ENCODE data around the gene SIRT7.

The SIRT7 gene

DNA sequence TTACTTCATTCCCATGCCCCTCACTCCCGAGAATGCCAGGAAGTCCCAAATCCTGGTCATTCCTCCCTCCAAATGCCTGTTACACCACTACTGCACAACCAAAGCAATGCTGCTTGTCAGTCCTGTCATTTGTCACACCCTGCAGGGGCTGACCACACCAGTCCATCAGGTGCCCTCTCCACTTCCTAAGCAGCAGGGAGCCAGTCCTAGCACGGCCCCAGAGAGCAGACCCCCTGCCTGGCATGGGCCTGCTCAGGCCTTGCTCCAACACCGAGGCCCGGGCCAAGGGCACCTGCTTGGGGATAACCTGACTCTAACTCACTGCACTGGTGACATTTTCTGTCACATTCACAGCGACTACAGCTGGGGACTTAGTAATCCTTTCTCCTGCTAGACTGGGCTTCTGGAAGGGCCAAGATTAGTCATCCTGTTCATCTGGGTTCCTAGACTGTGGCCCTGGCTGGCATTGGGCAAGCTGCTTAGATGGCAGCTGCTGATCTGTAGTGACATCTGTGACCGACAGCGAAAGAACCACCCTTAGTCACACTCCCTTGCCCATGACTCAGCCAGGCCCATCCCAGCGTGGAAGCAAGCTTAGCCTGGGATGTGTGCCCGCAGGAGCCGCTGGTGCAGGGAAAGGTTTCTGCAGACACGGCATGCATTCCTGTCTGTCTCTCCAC is 32.0 kb downstream of the SIRT7 start:
- TF ChIP-seq, protein P1, sequence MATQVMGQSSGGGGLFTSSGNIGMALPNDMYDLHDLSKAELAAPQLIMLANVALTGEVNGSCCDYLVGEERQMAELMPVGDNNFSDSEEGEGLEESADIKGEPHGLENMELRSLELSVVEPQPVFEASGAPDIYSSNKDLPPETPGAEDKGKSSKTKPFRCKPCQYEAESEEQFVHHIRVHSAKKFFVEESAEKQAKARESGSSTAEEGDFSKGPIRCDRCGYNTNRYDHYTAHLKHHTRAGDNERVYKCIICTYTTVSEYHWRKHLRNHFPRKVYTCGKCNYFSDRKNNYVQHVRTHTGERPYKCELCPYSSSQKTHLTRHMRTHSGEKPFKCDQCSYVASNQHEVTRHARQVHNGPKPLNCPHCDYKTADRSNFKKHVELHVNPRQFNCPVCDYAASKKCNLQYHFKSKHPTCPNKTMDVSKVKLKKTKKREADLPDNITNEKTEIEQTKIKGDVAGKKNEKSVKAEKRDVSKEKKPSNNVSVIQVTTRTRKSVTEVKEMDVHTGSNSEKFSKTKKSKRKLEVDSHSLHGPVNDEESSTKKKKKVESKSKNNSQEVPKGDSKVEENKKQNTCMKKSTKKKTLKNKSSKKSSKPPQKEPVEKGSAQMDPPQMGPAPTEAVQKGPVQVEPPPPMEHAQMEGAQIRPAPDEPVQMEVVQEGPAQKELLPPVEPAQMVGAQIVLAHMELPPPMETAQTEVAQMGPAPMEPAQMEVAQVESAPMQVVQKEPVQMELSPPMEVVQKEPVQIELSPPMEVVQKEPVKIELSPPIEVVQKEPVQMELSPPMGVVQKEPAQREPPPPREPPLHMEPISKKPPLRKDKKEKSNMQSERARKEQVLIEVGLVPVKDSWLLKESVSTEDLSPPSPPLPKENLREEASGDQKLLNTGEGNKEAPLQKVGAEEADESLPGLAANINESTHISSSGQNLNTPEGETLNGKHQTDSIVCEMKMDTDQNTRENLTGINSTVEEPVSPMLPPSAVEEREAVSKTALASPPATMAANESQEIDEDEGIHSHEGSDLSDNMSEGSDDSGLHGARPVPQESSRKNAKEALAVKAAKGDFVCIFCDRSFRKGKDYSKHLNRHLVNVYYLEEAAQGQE (IDR thresholded peaks at IDR 0.05; ENCODE audit: insufficient replicate concordance, low read depth), result no peak
- TF ChIP-seq POLR2AphosphoS5 (IDR thresholded peaks at IDR 0.05; ENCODE audit: low read depth), result peak; percentile 38; the same call in 1 of the 2 replicates
- no peak for DNase-seq (ENCODE audit: low read depth in 1 of 2, low spot score in 1 of 2)
- Histone ChIP-seq H3K4me3 (replicated peaks; ENCODE audit: insufficient read depth, low read length) (no peak overlapping the region), H3K27ac (replicated peaks) (no peak overlapping the region), H3K27me3 (ENCODE audit: insufficient read depth, poor library complexity, severe bottlenecking) (no peaks in the 10 kb centered on the region)

- DNase-seq (ENCODE audit: low read depth in 1 of 2, low spot score in 1 of 2), result no peak
- no peak overlapping the region for H3K4me3 ChIP-seq (replicated peaks; ENCODE audit: insufficient read depth, low read length)
- H3K27ac ChIP-seq (replicated peaks), result no peak overlapping the region
- TF ChIP-seq GABPA (IDR thresholded peaks at IDR 0.05; ENCODE audit: low read depth) (no peak), POLR2AphosphoS5 (IDR thresholded peaks at IDR 0.05; ENCODE audit: low read depth) (0 out of 2 replicates have a peak, but pooled peaks have one; percentile 5), SPI1 (IDR thresholded peaks at IDR 0.05; ENCODE audit: borderline replicate concordance, low read depth) (no peak)
- TF ChIP-seq, protein P1 (IDR thresholded peaks at IDR 0.05; ENCODE audit: insufficient replicate concordance, low read depth), result no peak
- TF ChIP-seq, protein P2, sequence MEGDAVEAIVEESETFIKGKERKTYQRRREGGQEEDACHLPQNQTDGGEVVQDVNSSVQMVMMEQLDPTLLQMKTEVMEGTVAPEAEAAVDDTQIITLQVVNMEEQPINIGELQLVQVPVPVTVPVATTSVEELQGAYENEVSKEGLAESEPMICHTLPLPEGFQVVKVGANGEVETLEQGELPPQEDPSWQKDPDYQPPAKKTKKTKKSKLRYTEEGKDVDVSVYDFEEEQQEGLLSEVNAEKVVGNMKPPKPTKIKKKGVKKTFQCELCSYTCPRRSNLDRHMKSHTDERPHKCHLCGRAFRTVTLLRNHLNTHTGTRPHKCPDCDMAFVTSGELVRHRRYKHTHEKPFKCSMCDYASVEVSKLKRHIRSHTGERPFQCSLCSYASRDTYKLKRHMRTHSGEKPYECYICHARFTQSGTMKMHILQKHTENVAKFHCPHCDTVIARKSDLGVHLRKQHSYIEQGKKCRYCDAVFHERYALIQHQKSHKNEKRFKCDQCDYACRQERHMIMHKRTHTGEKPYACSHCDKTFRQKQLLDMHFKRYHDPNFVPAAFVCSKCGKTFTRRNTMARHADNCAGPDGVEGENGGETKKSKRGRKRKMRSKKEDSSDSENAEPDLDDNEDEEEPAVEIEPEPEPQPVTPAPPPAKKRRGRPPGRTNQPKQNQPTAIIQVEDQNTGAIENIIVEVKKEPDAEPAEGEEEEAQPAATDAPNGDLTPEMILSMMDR (IDR thresholded peaks at IDR 0.05; ENCODE audit: insufficient read depth, low read length), result no peak
- no peaks in the 10 kb centered on the region for H3K27me3 ChIP-seq (ENCODE audit: insufficient read depth, poor library complexity, severe bottlenecking)
Measured at GRCh38 chr17:81885454-81885853, 32.5 kb downstream of the SIRT7 start.

- DNase-seq (ENCODE audit: low read depth in 1 of 2, low spot score in 1 of 2), result no peak
- Histone ChIP-seq H3K27me3 (ENCODE audit: insufficient read depth, poor library complexity, severe bottlenecking) (no peaks in the 10 kb centered on the region), H3K4me3 (replicated peaks; ENCODE audit: insufficient read depth, low read length) (no peak overlapping the region), H3K27ac (replicated peaks) (no peak overlapping the region)
- TF ChIP-seq GABPA (IDR thresholded peaks at IDR 0.05; ENCODE audit: low read depth) (no peak), POLR2AphosphoS5 (IDR thresholded peaks at IDR 0.05; ENCODE audit: low read depth) (no peak; the same call in 1 of the 2 replicates), SPI1 (IDR thresholded peaks at IDR 0.05; ENCODE audit: borderline replicate concordance, low read depth) (no peak)
- TF ChIP-seq, protein P2 (IDR thresholded peaks at IDR 0.05; ENCODE audit: insufficient read depth, low read length), result no peak
- TF ChIP-seq, protein P1 (IDR thresholded peaks at IDR 0.05; ENCODE audit: insufficient replicate concordance, low read depth), result no peak
Measured at GRCh38 chr17:81884968-81885367, 33.0 kb downstream of the SIRT7 start.

Measured in HL-60 (cell line).